Posterior vena cava (tissue), 2 donors: Measurements from ENCODE around the gene NR2C2AP. TPM values are rescaled to one million over a fixed set of nuclear protein-coding genes. Genes with fewer than 3 reads are reported as not detected.

Source experiments
- DNase-seq: peaks from one replicate; pipeline ENCODE4 v3.0.0-alpha.2; 2020; ENCODE audit warnings: low spot score
- intact Hi-C, 2 donors: fragments of 100-400 bp; cut with DNase I; formaldehyde crosslinking; loops; one replicate each; pipeline versions ENCODE4 v1.14.1 to v1.14.2; 2022 to 2023
- total RNA-seq, 2 donors: library from RNA; stranded (reverse); fragmentation: NEBNext Ultra II Directional; extraction: Animal tissue kit (Norgen Biotek cat#: 25700); gene quantifications; one replicate each; pipeline ENCODE4 v1.2.1, GENCODE V29; 2021
- donor health status: DM: yes; HTN: yes; CAD: no.
- donor health status: DM: yes; HTN: yes; CAD: no.

The NR2C2AP gene
- total RNA-seq, 2 donors from 2014 or later = 9.3 to 14.8 TPM

DNA sequence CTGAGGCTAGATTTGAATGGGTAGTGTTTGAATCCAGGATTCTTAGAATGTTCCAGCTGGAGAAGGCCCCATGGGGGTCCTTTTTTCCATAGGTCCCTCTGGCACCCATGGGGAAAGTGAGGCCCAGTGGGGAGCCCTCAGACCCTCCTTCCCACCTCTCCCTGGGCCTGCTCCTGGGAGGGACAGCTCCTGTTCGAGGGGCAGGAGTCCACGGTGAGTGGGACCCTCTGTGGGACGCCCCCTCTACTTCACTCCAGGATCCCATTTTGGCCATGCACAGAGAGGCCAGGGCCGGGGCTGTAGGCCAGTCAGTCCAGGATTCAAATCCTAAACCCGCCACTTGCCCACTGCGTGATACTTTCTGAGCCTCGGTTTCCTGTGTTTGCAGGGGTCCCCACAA, 40.7 kb downstream of the NR2C2AP start:
- intact Hi-C loops = no loop called here
- no peak for DNase-seq

- intact Hi-C loops = no loop called here
- DNase-seq = no peak
Observed at GRCh38 chr19:19160461-19161035, 42.7 kb downstream of the NR2C2AP start.

DNA sequence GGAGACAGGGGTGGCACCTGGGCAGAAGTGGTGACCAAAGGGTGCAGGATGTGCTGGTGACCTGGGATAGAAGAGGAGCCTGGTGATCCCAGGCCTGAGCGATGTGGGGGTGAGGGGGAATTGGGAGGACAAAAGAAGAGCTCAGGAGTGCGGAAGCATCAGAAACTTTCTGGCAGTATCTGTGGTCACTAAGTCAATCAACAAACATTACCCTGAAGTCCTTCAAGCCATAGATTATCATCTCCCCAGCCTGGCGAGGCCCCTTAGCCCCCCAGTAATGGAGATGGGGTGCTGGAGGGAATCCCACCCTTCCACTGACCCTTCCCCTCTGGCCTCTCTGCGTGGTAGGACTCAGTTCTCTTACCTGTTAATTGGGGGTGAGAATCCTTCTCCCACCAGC, 43.7 kb downstream of the NR2C2AP start:
- intact Hi-C loops = no loop called here
- no peak for DNase-seq

DNA sequence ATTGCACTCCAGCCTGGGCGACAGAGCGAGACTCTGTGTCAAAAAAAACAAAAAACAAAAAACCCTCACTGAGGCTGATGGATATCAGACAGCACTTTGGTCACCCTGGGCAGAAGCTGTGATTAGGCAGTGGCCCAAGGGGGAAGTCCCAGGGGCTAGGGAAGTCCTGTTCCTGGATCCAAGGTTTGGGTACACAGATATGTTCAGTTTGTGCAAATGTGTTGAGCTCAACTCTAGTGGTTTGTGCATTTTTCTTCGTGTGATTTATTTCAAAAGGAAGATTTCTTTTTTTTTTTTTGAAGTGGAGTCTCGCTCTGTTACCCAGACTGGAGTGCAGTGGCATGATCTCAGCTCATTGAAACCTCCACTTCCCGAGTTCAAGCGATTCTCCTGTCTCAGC, 45.4 kb downstream of the NR2C2AP start:
- intact Hi-C loops = no loop called here
- no peak for DNase-seq

- DNase-seq = no peak
- intact Hi-C loops = no loop called here
Observed at GRCh38 chr19:19155495-19156219, 47.6 kb downstream of the NR2C2AP start.

- intact Hi-C loops = no loop called here
- DNase-seq = no peak
Observed at GRCh38 chr19:19154768-19155494, 48.3 kb downstream of the NR2C2AP start.

- intact Hi-C loops = no loop called here
- DNase-seq = no peak
Observed at GRCh38 chr19:19152668-19153384, 50.4 kb downstream of the NR2C2AP start.

DNA sequence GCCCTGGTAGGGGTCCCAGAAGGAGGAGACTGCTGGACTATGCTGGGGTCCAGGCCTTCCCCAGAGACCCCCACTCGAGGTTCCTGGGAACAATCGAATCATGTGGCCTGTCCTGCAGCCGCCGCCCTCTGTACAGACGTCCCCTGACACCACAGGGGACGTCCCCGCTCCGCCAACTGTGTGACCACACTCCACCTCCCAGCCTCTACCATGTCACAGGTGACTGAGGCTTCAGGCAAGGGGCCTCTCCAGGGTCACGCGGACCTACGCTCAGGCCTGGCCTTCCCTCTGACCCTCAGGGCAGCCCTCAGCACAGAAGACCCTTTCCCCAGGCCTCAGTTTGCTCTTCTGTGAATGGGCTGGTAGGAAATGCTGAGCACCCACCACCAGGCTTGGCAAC, 51.8 kb downstream of the NR2C2AP start:
- intact Hi-C loops = no loop called here

More for the DNA sequence above, 51.8 kb downstream of the NR2C2AP start:
- no peak for DNase-seq

Other genes starting within 250 kb of the NR2C2AP start
- 10 to 100 TPM; 50.4 to 51.1 TPM for gene SUGP2, start 169.9 kb downstream of the NR2C2AP start, total RNA-seq
- 10 to 100 TPM; 12.6 to 19.3 TPM for gene ARMC6, start 169.8 kb downstream of the NR2C2AP start, total RNA-seq
- gene SLC25A42, start 139.4 kb downstream of the NR2C2AP start, total RNA-seq = 1 to 10 TPM; 4.9 to 8.0 TPM
- gene TMEM161A, start 64.9 kb downstream of the NR2C2AP start, total RNA-seq = 10 to 100 TPM; 14.0 to 20.1 TPM
- 1 to 10 TPM in 1 of 2 donors, under 1 TPM in 1; 0.76 to 1.3 TPM for gene MEF2B, start 33.2 kb downstream of the NR2C2AP start, total RNA-seq
- gene BORCS8, start 11.3 kb downstream of the NR2C2AP start, total RNA-seq = 10 to 100 TPM; 16.2 to 19.4 TPM
- gene RFXANK, start 11.2 kb downstream of the NR2C2AP start, total RNA-seq = 10 to 100 TPM; 32.8 to 36.6 TPM
- gene NCAN, start 8.5 kb upstream of the NR2C2AP start, total RNA-seq = not detected
- gene TM6SF2, start 69.9 kb upstream of the NR2C2AP start, total RNA-seq = 1 to 10 TPM in 1 of 2 donors, not detected in 1; 1.9 TPM
- 10 to 100 TPM; 25.8 to 30.4 TPM for gene SUGP1, start 117.1 kb upstream of the NR2C2AP start, total RNA-seq
- gene MAU2, start 117.4 kb upstream of the NR2C2AP start, total RNA-seq = 10 to 100 TPM; 37.1 to 42.0 TPM
- 10 to 100 TPM; 54.3 to 70.9 TPM for gene GATAD2A, start 202.3 kb upstream of the NR2C2AP start, total RNA-seq